Left lung (tissue), 10 donors: ENCODE results near the gene GREM1. TPM values are rescaled to one million over a fixed set of nuclear protein-coding genes. Genes with fewer than 3 reads are reported as not detected.

Experiments used
- ATAC-seq: fragments of 200-7000 bp; cut with Tn5 transposase; one replicate; pipeline ENCODE4 v1.9.1; 2020; ENCODE audit warnings: moderate library complexity
- DNase-seq, 4 donors: peaks; one replicate each; pipeline ENCODE4 v3.0.0-alpha.2; 2013 to 2020
- H3K27ac ChIP-seq, 2 donors: fragments of 200-600 bp; sonication (generic) in 1 of 2; one replicate each; pipeline versions ENCODE4 v1.5.0 to v1.8.0; 2020 to 2021
- H3K27me3 ChIP-seq, 2 donors: fragments of 200-600 bp; sonication (generic) in 1 of 2; one replicate each; pipeline versions ENCODE4 v1.5.0 to v1.8.0; 2020 to 2021
- H3K36me3 ChIP-seq, 2 donors: fragments of 200-600 bp; sonication (generic) in 1 of 2; one replicate each; pipeline versions ENCODE4 v1.5.0 to v1.8.0; 2020 to 2021
- H3K4me1 ChIP-seq, 2 donors: fragments of 200-600 bp; one replicate each; pipeline ENCODE4 v1.8.0; 2021
- H3K4me3 ChIP-seq, 2 donors: fragments of 200-600 bp; sonication (generic) in 1 of 2; one replicate each; pipeline versions ENCODE4 v1.5.0 to v1.8.0; 2020 to 2021; ENCODE audit warnings: mild to moderate bottlenecking in 1 of 2
- H3K9me3 ChIP-seq, 2 donors: fragments of 200-600 bp; sonication (generic) in 1 of 2; one replicate each; pipeline versions ENCODE4 v1.5.0 to v1.8.0; 2020 to 2021
- intact Hi-C, 2 donors: fragments of 100-400 bp; cut with DNase I; formaldehyde crosslinking; loops; one replicate each; pipeline versions ENCODE4 v1.11.2 to v1.14.2; 2022
- polyA plus RNA-seq, 6 donors: library from polyadenylated mRNA; unstranded; fragments of 120-200 nt; gene quantifications; one replicate each; pipeline ENCODE4 v1.2.1, GENCODE V29; 2013; ENCODE audit not compliant: insufficient read length in 6 of 6
- total RNA-seq, 2 donors: library from RNA; stranded (reverse); fragmentation: NEBNext Ultra II Directional; extraction: Animal tissue kit (Norgen Biotek cat#: 25700); gene quantifications; one replicate each; pipeline ENCODE4 v1.2.1, GENCODE V29; 2021
- TF ChIP-seq, protein P1 (sequence below), 2 donors: fragments of 200-600 bp; sonication (generic) in 1 of 2; IDR thresholded peaks; one replicate each; pipeline versions ENCODE4 v1.5.0 to v1.8.0; 2021; ENCODE audit warnings: antibody characterized with exemption in 2 of 2
- donor health status: DM: no; HTN: yes; CAD: no.
- donor health status: DM: no; HTN: no; CAD: no.

Gene GREM1
- total and polyA plus RNA-seq, 8 donors, result 0.01 to 2.2 (median 0.12) TPM

DNA sequence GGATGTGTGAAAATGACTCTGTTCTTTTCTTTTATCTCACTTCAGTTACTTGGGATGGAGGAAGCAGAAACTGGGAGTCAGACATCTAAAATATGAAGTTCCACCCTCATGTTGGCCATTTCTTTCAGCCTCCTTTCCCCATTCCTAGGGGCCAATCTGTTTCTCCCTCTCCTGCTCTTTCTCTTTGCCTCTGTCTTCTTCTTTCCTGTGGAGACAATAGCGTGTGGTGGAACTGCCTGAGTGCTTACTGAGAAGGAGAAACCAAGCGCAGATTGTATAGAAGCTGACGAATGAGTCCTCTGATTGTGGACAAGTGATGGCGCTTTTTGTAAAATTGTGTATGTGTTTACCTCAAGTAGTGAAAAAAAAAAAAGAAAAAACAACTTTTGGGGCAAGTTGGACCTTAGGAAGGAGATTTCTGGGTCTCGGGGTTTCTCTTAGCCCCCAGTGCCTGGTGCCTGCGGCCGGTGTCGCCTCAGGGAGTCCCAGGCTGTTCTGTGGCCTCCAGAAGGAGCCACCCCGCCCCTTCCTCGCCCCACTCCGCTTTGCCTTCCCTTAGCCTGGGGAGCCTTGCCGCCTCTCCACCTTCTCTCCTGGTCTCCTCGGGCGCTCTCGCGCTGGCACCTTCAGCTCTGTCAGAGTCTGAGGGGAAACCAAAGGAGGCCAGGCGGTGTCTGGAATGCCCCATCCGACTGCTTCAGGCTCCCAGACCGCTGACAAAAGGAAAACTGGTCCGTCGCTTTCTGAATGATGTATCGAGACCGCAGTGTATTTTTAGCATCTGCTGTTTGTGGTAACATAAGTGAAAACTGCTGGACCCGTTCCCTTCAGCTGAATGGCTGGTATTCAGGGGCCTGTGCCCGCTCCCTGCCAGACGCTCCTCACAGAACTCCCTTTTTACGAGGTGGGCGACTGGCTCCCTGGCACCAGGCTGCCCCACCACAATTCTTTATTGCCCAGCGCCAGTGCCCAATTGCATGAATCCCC, 46.2 kb upstream of the GREM1 start:
- Histone ChIP-seq H3K4me1 (peaks cover 0 to 4% of the 10 kb centered on the region in 2 donors), H3K27me3 (no peaks in the 10 kb centered on the region), H3K36me3 (no peaks in the 10 kb centered on the region), H3K27ac (no peak overlapping the region), H3K4me3 (no peak overlapping the region), H3K9me3 (no peaks in the 10 kb centered on the region)
- intact Hi-C loops, result no loop called here
- no peak for DNase-seq
- TF ChIP-seq, protein P1, sequence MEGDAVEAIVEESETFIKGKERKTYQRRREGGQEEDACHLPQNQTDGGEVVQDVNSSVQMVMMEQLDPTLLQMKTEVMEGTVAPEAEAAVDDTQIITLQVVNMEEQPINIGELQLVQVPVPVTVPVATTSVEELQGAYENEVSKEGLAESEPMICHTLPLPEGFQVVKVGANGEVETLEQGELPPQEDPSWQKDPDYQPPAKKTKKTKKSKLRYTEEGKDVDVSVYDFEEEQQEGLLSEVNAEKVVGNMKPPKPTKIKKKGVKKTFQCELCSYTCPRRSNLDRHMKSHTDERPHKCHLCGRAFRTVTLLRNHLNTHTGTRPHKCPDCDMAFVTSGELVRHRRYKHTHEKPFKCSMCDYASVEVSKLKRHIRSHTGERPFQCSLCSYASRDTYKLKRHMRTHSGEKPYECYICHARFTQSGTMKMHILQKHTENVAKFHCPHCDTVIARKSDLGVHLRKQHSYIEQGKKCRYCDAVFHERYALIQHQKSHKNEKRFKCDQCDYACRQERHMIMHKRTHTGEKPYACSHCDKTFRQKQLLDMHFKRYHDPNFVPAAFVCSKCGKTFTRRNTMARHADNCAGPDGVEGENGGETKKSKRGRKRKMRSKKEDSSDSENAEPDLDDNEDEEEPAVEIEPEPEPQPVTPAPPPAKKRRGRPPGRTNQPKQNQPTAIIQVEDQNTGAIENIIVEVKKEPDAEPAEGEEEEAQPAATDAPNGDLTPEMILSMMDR (IDR thresholded peaks at IDR 0.05), result no peak
- ATAC-seq, result no peak

DNA sequence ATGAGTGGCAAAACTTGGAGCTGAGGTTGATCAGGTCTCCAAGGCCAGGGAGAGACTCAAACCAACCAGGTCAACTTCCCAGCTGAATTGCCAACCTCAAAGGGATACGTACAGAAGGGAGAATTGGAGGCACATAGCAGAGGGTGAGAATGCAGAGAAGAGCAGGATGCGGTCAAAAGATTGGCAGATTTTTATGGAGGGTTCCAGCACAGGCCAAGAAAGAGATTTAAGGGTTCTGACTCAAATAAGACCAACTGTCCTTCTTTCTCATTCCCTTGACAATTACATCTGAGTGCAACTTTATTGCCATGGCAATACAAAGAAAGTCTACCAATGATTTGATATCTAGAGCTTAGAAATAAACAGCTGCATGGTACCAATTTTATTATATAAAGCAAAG, 43.1 kb upstream of the GREM1 start:
- DNase-seq (no peak), ATAC-seq (no peak)
- Histone ChIP-seq H3K27me3 (no peaks in the 10 kb centered on the region), H3K9me3 (no peaks in the 10 kb centered on the region), H3K4me1 (peaks cover 0 to 4% of the 10 kb centered on the region in 2 donors), H3K4me3 (no peak overlapping the region), H3K36me3 (no peaks in the 10 kb centered on the region), H3K27ac (no peak overlapping the region)
- intact Hi-C loops, result no loop called here
- TF ChIP-seq, protein P1 (IDR thresholded peaks at IDR 0.05), result no peak

DNA sequence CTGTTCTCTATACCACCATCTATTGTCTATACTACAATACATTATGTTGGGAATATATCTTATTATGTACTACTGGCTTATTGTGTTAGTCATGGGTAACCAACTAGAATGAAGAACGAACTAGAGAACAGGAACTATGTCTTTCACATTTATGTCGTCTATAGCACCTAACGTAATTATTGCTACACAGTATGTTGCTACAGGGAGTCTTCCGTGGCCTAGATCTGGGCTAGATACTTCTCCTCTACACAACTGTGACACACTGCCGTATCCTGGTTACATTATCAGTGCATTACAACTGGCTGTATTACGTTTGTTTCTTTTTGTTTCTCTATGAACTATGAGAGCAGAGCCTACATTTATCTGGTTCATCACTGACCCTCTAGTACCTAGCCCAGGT, 42.3 kb upstream of the GREM1 start:
- DNase-seq (no peak), ATAC-seq (peak; percentile 64)
- Histone ChIP-seq H3K27me3 (no peaks in the 10 kb centered on the region), H3K27ac (no peak overlapping the region), H3K4me1 (peaks cover 0 to 4% of the 10 kb centered on the region in 2 donors), H3K4me3 (no peak overlapping the region), H3K9me3 (no peaks in the 10 kb centered on the region), H3K36me3 (no peaks in the 10 kb centered on the region)
- TF ChIP-seq, protein P1 (IDR thresholded peaks at IDR 0.05), result no peak
- intact Hi-C loops, result no loop called here

DNA sequence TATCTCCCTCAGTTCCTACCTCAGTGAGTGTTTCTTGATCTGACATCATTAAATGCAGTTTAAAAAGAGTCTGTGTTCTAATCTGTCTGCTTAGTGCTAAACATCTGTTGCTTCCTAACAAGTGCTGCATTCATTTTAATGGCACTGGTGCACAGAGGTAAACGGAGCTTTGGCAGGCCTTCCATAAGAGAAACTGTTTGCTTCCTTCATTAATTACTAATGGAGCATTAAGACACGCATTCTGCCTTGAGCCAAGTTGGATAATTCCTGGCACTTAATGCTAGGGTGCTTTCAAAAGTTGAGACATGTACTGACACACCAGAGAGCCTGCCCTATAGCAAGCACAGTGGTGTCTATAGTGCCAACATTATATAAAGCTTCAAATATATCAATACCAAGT, 41.6 kb upstream of the GREM1 start:
- H3K4me1 ChIP-seq, result peaks cover 0 to 4% of the 10 kb centered on the region in 2 donors
- TF ChIP-seq, protein P1 (IDR thresholded peaks at IDR 0.05), result no peak
- H3K4me3 ChIP-seq, result no peak overlapping the region
- intact Hi-C loops, result no loop called here
- no peaks in the 10 kb centered on the region for H3K27me3 ChIP-seq
- no peaks in the 10 kb centered on the region for H3K9me3 ChIP-seq
- ATAC-seq (no peak), DNase-seq (no peak)
- no peak overlapping the region for H3K27ac ChIP-seq
- no peaks in the 10 kb centered on the region for H3K36me3 ChIP-seq

DNA sequence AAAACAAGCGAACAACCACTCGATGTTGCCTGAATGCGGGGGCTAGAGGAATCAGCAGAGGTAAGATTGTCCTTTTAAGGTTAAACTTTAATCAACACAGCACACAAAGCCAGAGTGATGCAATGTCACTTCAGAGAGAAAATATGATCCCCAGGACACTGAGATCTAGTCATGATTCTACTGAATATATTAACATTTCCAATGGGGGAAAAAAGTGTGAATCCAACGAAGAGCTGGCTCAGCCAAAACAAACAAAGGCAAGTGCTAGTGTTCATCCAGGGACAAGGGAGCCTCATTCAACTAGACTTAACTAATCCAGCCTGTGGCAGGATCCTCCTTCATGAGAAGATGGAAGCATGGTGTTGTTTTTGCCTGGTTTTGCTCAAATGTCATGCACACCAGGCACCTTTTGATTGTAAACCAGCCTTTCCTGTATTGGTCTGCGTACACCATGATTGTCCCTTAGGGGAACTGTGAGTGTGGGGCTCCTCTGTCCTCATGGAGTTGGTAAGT, 40.5 kb upstream of the GREM1 start:
- DNase-seq (no peak), ATAC-seq (peak; percentile 16)
- H3K4me3 ChIP-seq, result no peak overlapping the region
- H3K9me3 ChIP-seq, result no peaks in the 10 kb centered on the region
- H3K27ac ChIP-seq, result no peak overlapping the region
- TF ChIP-seq, protein P1 (IDR thresholded peaks at IDR 0.05), result no peak
- intact Hi-C loops, result no loop called here
- H3K36me3 ChIP-seq, result no peaks in the 10 kb centered on the region
- H3K4me1 ChIP-seq, result peaks cover 0 to 4% of the 10 kb centered on the region in 2 donors
- H3K27me3 ChIP-seq, result no peaks in the 10 kb centered on the region
